SU-DHL-6 (cell line): ENCODE measurements around the gene EXOC4.

Experiments used
- H2AFZ ChIP-seq: fragments of 200-600 bp; sonication (generic); 2 replicates; pipeline ENCODE4 v1.6.1; 2014; ENCODE audit warnings: low read depth, mild to moderate bottlenecking, moderate library complexity, mixed read lengths, antibody characterized with exemption, low read length; ENCODE audit not compliant: severe bottlenecking
- H3F3A ChIP-seq: fragments of 200-600 bp; shearing (Covaris generic); 2 replicates; pipeline ENCODE4 v1.6.0; 2016; ENCODE audit warnings: antibody characterized with exemption, mild to moderate bottlenecking; ENCODE audit not compliant: insufficient read depth
- H3K27ac ChIP-seq: fragments of 200-600 bp; sonication (generic); 2 replicates; pipeline ENCODE4 v1.5.1; 2016; ENCODE audit warnings: low read depth, mild to moderate bottlenecking, low read length, moderate library complexity, mixed read lengths
- H3K27me3 ChIP-seq: fragments of 200-600 bp; sonication (generic), shearing (Covaris generic); 2 replicates; pipeline ENCODE4 v1.6.0; 2014; ENCODE audit warnings: mild to moderate bottlenecking, low read length
- H3K36me3 ChIP-seq: fragments of 200-600 bp; sonication (generic); 2 replicates; pipeline ENCODE4 v1.6.1; 2014; ENCODE audit warnings: mild to moderate bottlenecking, low read length, mixed read lengths
- H3K4me2 ChIP-seq: fragments of 300-600, 200-600 bp; shearing (Covaris generic), sonication (generic); 2 replicates; pipeline ENCODE4 v1.6.0; 2014; ENCODE audit warnings: low read length, low read depth, mild to moderate bottlenecking; ENCODE audit not compliant: poor library complexity, severe bottlenecking
- H3K4me3 ChIP-seq: fragments of 200-600 bp; sonication (generic); 2 replicates; pipeline ENCODE4 v1.5.1; 2014; ENCODE audit warnings: antibody characterized with exemption, low read length, mild to moderate bottlenecking, mixed read lengths; ENCODE audit not compliant: insufficient read depth, poor library complexity, severe bottlenecking
- H3K79me2 ChIP-seq: fragments of 200-600 bp; sonication (generic); 2 replicates; pipeline ENCODE4 v1.6.1; 2014; ENCODE audit warnings: mild to moderate bottlenecking, low read length, moderate library complexity; ENCODE audit not compliant: insufficient read depth
- H3K9ac ChIP-seq: fragments of 200-600 bp; sonication (generic); 2 replicates; pipeline ENCODE4 v1.7.0; 2014; ENCODE audit warnings: mild to moderate bottlenecking, low read length
- H3K9me2 ChIP-seq: fragments of 200-600 bp; sonication (generic); replicated peaks from 2 replicates; pipeline ENCODE4 v1.6.1; 2014; ENCODE audit warnings: low read length; ENCODE audit not compliant: insufficient read depth
- H3K9me3 ChIP-seq: fragments of 200-600 bp; sonication (generic); 2 replicates; pipeline ENCODE4 v1.6.1; 2014; ENCODE audit warnings: low read length, mixed read lengths; ENCODE audit not compliant: insufficient read depth
- H4K20me1 ChIP-seq: fragments of 200-600 bp; sonication (generic); 2 replicates; pipeline ENCODE4 v1.6.1; 2014; ENCODE audit warnings: low read depth, mild to moderate bottlenecking, antibody characterized with exemption, low read length, moderate library complexity, mixed read lengths
- EZH2phosphoT487 ChIP-seq: fragments of 200-600 bp; sonication (generic), shearing (Covaris generic); conservative IDR thresholded peaks from 2 replicates; pipeline ENCODE4 v1.6.1; 2018; ENCODE audit warnings: mild to moderate bottlenecking, antibody characterized with exemption, low read length, moderate library complexity, mixed read lengths
- TF ChIP-seq, protein P1 (sequence below): fragments of 200-600 bp; sonication (generic); IDR thresholded peaks from one replicate; pipeline ENCODE4 v1.5.1; 2017; ENCODE audit warnings: antibody characterized with exemption, mild to moderate bottlenecking, low read length, moderate library complexity; ENCODE audit not compliant: insufficient read depth, poor library complexity, severe bottlenecking

EXOC4 gene

DNA sequence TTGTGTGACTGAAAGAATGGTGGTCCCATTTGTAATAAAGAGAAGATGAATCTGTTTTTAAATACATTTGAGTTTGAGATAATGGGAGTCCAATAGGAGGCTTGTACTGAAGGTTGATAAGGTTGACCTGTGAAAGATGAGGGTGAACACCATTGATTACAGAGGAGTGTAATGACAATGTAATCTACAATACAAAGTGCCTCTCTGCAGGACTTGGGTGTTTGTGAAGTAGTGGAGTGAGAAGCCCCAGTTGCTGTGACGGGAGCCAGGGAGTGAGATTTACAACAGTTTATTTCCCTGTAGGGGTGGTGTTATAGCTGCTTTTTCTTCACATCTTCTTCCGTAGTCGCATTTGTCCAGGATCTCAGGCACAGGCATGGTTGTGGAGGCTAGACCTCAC, 189.9 kb downstream of the EXOC4 start:
- Histone ChIP-seq H2AFZ (no peak overlapping the region), H3K27me3 (no peaks in the 10 kb centered on the region), H3K4me2 (no peak overlapping the region), H3K79me2 (no peaks in the 10 kb centered on the region), H3K36me3 (no peaks in the 10 kb centered on the region), H4K20me1 (no peaks in the 10 kb centered on the region), H3K9ac (no peak overlapping the region), H3K9me3 (no peaks in the 10 kb centered on the region), H3F3A (no peaks in the 10 kb centered on the region), H3K4me3 (no peak overlapping the region), H3K9me2 (no peaks in the 10 kb centered on the region), H3K27ac (no peak overlapping the region)
- TF ChIP-seq EZH2phosphoT487, result no peak
- TF ChIP-seq, protein P1, sequence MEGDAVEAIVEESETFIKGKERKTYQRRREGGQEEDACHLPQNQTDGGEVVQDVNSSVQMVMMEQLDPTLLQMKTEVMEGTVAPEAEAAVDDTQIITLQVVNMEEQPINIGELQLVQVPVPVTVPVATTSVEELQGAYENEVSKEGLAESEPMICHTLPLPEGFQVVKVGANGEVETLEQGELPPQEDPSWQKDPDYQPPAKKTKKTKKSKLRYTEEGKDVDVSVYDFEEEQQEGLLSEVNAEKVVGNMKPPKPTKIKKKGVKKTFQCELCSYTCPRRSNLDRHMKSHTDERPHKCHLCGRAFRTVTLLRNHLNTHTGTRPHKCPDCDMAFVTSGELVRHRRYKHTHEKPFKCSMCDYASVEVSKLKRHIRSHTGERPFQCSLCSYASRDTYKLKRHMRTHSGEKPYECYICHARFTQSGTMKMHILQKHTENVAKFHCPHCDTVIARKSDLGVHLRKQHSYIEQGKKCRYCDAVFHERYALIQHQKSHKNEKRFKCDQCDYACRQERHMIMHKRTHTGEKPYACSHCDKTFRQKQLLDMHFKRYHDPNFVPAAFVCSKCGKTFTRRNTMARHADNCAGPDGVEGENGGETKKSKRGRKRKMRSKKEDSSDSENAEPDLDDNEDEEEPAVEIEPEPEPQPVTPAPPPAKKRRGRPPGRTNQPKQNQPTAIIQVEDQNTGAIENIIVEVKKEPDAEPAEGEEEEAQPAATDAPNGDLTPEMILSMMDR, result no peak

DNA sequence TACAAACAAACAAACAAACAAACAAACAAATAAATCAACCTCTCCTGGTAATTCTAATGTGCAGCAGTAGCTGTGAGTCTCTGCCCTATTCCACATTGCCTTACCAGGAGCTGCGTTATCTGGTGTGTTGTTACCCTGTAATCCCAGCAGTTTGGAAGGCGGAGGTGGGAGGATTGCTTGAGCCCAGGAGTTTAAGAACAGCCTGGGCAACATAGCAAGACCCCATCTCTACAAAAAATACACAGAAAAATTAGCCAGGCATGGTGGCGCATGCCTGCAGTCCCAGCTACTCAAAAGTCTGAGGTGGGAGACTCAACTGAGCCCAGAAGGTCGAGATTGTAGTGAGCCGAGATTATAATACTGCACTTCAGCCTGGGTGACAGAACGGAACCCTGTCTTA, 192.7 kb downstream of the EXOC4 start:
- Histone ChIP-seq H3K9ac (no peak overlapping the region), H3K4me2 (no peak overlapping the region), H3K79me2 (no peaks in the 10 kb centered on the region), H3K9me2 (no peaks in the 10 kb centered on the region), H3K27me3 (no peaks in the 10 kb centered on the region), H4K20me1 (no peaks in the 10 kb centered on the region), H3K4me3 (no peak overlapping the region), H2AFZ (no peak overlapping the region), H3K9me3 (no peaks in the 10 kb centered on the region), H3K27ac (no peak overlapping the region), H3K36me3 (no peaks in the 10 kb centered on the region), H3F3A (no peaks in the 10 kb centered on the region)
- TF ChIP-seq, protein P1, result no peak
- no peak for TF ChIP-seq EZH2phosphoT487

DNA sequence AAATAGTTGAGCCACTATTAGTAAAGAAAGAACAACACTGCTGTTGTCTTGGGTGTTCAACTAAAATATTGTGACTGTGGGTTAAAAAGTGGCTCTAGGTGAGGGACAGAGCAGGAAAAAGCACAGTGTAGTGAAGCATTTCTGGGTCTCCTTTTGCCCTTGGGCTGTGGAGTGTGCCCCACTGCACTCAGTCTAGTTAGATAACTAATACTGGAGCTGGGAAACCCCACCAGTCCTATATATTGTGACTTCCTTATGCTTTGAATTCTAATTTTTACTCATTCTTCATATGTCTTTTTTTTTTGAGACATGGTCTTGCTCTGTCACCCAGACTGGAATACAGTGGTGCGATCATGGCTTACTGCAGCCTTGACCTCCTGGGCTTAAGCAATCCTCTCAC, 195.1 kb downstream of the EXOC4 start:
- H3K79me2 ChIP-seq, result no peaks in the 10 kb centered on the region
- H3K27ac ChIP-seq, result no peak overlapping the region
- H3K4me3 ChIP-seq, result no peak overlapping the region
- H3K9me3 ChIP-seq, result no peaks in the 10 kb centered on the region
- no peak overlapping the region for H2AFZ ChIP-seq
- TF ChIP-seq, protein P1, result no peak
- TF ChIP-seq EZH2phosphoT487, result no peak
- H3K9ac ChIP-seq, result no peak overlapping the region
- H4K20me1 ChIP-seq, result no peaks in the 10 kb centered on the region
- no peaks in the 10 kb centered on the region for H3K36me3 ChIP-seq
- no peaks in the 10 kb centered on the region for H3F3A ChIP-seq
- H3K4me2 ChIP-seq, result no peak overlapping the region
- no peaks in the 10 kb centered on the region for H3K27me3 ChIP-seq
- H3K9me2 ChIP-seq, result no peaks in the 10 kb centered on the region

DNA sequence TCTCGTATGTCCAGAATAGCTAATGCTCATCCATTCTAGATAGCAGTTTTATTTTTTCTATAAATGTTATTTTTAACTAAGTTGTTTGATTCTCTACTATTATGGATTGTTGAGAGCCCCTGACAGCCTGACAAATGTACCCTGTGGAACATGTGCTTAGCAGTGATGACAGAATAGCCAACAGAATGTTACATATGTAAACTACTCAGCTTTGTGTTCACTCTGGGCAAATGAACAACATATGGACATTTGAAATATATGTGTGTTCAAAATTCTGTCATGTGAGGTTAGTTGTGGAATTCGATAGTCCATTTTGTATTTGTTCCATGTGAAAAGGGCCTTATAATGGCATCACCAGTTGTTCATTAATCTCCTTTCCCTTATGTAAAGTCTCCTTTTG, 199.7 kb downstream of the EXOC4 start:
- Histone ChIP-seq H3K9me3 (no peaks in the 10 kb centered on the region), H3K9me2 (no peaks in the 10 kb centered on the region), H3K4me3 (no peak overlapping the region), H3K79me2 (no peaks in the 10 kb centered on the region), H3K9ac (no peak overlapping the region), H3K36me3 (no peaks in the 10 kb centered on the region), H3K4me2 (no peak overlapping the region), H4K20me1 (no peaks in the 10 kb centered on the region), H3K27ac (no peak overlapping the region), H2AFZ (no peak overlapping the region), H3K27me3 (no peaks in the 10 kb centered on the region), H3F3A (no peaks in the 10 kb centered on the region)
- TF ChIP-seq EZH2phosphoT487, result no peak
- TF ChIP-seq, protein P1, result no peak
